Suppressor macrophage treated with lipopolysaccharide for 1 hour (primary cell): ENCODE measurements around the gene TLDC2.
A peak's percentile ranks its signal among the peaks of the same experiment; 100 is the strongest.
"Not testable (repeated sequence)": the region's sequence is repeated elsewhere in the genome, so short reads cannot be mapped to it uniquely, and the experiment has no call there.

Source experiments
- DNase-seq, 3 donors: peaks; one replicate each; pipeline ENCODE4 v3.0.0-alpha.2; 2020 to 2022

The TLDC2 gene

DNA sequence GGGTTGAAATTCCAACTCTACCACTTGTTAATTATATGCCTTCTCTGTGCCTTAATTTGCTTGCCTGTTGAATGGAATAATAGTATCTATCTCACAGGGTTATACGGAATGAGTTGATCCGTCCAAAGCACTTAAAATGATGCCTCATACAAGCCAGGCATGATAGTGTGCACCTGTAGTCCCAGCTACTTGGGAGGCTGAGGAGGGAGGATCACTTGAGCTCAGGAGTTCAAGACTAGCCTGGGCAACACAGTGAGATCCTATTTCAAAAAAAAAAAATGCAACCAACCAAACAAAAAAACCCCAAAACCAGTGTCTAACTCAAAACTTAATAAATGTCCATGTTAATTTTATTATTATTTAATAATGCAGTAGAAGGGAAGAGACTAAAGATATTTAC, 40.3 kb downstream of the TLDC2 start:
- no peak for DNase-seq

DNA sequence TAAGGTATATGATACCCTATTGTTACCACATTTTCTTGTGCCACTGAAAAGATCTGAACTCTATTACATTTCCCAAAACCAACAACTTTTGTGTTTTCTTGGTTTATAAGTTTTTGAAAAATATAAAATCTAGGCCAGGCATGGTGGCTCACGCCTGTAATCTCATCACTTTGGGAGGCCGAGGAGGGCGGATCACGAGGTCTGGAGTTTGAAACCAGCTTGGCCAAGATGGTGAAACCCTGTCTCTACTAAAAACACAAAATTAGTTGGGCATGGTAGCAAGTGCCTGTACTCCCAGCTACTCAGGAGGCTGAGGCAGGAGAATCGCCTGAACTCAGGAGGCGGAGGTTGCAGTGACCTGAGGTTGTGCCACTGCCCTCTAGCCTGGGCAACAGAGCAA, 41.3 kb downstream of the TLDC2 start:
- no peak for DNase-seq

DNA sequence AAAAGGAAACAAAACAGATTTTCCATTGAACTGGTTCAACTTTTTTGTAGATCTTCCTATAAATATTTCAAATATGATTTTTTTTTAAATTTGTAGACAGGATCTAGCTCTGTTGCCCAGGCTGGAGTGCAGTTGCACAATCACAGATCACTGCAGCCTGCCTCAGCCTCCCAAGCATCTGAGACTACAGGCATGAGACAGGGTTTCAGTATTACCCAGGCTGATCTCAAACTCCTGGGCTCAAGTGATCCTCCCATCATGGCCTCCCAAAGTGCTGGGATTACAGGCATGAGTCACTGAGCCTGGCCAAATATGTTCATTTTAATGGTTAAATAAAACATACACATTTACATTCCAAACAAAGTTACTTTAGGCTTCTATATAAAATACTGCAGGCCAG, 42.0 kb downstream of the TLDC2 start:
- DNase-seq = no peak

DNA sequence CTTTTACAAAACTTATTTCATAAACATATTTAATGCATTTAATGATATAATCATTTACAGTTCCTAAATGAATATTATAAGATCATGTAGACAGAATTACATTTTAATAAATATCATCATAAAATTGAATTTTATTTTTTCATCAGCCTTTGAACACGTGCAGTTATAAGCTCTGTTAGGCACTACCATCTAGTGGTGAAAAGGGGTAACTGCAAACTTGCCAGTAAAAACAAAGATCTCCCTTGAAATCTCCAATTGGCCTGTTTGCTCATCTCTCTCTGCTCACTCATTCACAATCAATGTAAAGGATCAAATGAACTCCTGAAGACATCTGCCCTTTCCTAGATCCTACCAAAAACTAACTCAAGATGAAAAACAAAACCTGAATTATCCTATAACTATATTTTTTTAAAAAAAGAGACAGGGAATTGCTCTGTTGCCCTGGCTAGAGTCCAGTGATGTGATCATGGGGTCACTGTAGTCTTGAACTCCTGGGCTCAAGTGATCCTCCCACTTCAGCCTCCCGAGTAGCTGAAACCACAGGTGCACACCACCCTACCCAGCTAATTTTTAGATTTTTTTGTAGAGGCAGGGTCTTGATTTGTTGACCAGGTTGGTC, 43.9 kb downstream of the TLDC2 start:
- peak; percentile 65 to 79 (median 75) for DNase-seq

DNA sequence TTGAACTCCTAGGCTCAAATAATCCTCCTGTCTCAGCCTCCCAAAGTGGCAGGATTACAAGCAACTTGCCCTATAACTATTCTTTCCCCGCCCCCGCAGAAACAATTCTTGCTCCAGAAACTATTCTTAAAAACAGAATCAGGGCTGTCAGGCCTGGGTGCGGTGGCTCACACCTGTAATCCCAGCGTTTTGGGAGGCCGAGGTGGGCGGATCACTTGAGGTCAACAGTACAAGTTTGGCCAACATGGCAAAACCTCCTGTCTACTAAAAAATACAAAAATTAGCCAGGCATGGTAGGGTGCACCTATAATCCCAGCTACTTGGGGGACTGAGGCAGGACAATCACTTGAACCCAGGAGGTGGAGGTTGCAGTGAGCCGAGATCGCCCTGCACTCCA, 44.4 kb downstream of the TLDC2 start:
- no peak for DNase-seq

DNA sequence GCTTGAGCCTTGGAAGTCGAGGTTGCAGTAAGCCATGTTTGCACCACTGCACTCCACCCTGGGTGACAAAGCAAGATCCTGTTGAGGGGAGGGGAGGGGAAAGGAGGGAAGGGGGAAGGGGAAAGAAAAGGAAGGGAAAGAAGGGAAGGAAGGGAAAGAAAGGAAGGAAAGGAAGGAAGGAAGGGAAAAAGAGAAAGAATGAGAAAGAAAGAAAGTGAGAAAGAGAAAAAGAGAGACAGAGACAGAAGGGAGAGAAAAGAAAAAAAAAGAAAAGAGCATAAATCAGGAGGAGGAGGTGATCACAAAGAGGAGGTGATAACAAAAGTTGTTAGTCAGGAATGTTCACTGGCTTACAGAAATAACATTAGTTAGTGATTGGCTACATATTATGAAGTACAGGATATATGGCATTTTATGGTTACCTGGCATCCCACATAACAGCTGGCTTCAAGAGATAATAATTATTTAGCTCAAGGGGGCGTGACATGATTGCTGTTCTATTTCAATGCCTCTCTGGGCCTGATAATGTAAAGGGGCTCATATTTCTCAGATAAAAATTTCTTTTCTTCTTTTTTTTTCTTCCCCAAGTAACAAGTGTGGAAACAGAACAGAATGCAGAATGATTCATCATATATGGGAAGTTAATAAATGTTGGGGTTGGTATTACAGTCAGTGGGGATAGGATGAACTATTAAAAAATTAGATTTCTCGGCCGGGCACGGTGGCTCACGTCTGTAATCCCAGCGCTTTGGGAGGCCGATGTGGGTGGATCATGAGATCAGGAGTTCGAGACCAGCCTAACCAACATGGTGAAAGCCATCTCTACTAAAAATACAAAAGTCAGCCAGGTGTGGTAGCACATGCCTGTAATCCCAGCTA, 48.5 kb downstream of the TLDC2 start:
- peak in 1 of 3 donors; percentile 27 for DNase-seq

DNA sequence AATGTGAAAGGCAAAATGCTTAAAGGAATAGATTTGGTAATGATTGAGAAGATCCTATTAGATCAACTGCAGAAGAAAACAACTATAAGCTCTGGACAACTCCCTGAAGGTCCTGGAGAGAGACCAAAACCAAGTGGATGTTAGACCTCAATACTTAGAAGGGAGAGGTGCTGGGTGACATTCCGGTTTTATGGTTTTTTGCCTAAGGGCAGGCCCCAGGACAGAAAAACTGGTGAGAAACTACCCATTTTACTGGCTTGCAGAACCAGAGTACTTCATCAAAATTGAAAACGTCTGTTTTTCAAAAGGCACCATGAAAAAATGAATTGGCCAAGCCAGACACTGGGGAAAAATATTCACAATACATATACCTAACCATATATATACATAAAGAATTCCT, 49.3 kb downstream of the TLDC2 start:
- DNase-seq = no peak

DNA sequence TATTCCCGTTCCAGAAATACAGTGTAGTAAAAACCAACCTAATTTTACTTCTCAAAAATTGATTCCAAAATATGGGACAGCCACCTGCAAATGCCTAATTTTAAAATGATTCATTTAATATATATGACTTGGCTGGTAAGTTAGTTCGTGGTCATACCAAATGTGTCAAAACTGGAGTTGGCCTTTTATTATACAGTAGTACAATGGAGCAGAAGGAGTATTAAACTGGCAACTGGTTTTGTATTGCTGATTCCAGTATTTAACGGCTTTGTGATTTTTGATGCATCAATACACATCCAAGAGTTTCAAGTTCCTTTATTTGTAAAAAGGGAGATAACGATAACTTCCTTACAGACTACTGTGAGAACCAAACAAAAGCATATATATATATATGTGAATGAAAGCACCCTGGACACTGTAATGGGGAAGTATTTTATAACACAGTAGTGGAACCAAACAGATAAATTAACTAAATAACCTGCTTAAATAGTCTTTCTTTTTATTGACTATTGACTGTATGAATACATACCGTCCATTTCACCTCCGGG, 50.8 kb downstream of the TLDC2 start:
- no peak for DNase-seq

DNA sequence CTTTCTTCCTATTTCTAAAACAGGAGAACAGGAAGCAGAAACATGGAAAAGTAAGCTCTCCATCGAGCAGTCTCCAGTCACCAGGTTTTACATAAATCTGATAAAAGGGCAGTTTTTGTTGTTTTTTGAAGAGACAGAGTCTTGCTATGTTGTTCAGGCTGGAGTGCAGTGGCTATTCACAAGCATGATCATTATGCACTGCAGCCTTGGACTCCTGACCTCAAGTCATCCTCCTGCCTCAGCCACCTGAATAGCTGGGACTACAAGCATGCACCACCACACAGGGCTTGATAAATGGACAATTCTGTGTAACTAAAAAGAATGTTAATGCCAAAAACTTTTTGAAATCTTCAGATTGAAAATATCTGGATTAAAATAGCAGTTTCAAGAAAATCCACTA, 51.8 kb downstream of the TLDC2 start:
- DNase-seq = no peak

DNA sequence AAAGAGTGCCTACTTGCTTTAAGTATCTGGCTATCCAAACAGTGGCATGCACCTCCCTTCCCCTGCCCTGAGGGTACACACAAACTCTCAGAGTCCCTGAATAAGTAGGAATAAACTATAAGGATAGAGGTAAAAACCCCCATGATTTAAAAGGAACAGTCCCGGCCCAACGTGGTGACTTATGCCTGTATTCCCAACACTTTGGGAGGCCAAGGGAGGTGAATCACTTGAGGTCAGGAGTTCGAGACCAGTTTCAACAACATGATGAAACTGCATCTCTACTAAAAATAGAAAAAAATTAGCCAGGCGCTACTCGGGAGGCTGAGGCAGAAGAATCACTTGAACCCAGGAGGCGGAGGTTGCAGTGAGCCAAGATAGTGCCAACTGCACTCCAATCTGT, 53.4 kb downstream of the TLDC2 start:
- peak; percentile 25 to 48 (median 46) for DNase-seq

DNA sequence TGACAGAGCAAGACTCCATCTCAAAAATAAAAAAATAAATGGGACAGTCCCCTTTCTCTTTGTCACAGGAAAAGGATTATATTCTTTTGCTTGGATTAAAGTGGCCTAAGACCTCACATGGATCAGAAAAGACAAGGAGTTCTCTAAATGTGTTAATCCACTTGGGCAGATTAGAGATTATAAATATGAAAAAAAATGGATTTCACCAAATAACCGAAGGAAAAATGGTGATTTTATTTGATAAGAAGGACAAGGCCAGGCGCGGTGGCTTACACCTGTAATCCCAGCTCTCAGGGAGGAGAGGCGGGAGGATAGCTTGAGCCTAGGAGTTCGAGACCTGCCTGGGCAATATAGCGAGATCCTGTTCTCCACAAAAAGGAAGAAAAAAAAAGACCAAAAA, 53.8 kb downstream of the TLDC2 start:
- no peak for DNase-seq

DNA sequence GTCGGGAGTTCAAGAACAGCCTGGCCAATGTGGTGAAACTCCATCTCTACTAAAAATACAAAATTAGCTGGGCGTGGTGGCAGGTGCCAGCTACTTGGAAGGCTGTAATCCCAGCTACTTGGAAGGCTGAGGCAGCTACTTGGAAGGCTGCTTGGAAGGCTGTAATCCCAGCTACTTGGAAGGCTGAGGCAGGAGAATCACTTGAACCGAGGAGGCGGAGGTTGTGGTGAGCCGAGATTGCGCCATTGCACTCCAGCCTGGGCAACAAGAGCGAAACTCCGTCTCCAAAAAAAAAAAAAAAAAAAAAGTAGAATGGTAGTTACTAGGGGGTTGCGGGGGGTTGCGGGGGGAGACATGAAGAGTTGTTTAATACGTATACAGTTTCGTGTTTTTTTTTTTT, 56.1 kb downstream of the TLDC2 start:
- not testable (repeated sequence) for DNase-seq

DNA sequence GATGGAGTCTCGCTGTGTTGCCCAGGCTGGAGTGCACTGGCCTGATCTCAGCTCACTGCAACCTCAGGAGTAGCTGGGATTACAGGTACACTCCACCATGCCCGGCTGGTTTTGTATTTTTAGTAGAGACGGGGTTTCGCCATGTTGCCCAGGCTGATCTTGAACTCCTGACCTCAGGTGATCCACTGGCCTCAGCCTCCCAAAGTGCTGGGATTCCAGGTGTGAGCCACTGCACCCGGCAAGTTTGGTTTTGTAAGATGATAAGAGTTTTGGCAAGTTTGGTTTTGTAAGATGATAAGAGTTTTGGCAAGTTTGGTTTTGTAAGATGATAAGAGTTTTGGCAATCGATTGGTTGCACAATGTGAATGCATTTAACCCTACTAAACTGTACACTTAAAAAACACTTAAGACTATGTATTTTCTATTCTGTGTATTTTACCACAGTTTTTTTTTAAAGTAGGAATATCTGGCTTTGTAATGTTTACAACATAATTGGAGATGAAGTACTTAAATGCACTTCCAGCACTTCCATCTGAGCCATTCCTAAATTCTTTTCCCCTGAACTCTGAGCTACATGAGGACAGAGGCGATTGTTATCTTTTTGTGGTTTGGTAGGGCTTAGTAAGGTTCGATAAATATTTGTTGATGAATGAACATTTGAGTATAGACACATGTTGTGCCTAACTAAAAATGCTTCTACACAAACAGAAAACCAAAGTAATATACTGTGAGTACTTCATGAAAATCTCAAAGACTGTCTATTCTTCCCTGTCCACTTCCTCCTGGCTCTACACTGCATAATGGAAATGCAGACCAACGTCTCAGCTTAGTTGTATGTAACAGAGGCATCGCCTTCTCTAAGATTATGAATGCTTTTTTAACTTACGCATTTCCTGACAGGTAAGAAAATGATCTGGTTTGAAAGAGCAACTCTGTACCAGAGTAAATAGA, 56.8 kb downstream of the TLDC2 start:
- DNase-seq = no peak

DNA sequence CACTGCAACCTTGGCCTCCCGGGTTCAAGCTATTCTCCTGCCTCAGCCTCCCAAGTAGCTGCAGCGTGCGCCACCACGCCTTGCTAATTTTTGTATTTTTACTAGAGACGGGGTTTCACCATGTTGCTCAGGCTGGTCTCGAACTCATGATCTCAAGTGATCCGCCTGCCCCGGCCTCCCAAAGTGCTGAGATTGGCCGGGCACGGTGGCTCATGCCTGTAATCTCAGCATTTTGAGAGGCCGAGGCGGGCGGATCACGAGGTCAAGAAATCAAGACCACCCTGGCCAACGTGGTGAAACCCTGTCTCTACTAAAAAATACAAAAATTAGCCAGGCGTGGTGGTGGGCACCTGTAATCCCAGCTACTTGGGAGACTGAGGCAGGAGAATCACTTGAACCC, 57.6 kb downstream of the TLDC2 start:
- DNase-seq = not testable (repeated sequence)

DNA sequence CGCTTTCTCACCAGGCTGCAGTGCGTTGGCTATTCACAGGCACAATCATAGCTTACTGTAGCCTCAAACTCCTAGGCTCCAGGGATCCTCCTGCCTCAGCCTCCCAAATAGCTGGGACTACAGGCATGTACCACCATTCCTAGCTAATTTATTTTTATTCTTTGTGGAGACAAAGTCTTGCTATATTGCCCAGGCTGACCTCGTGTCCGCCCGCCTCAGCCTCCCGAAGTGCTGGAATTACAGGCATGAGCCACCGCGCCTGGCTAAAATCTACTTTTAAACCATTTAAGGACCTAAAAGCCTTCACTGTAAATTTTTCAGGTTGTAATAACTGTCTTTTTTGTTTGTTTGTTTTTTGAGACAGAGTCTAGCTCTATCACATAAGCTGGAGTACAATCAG, 60.4 kb downstream of the TLDC2 start:
- no peak for DNase-seq

DNA sequence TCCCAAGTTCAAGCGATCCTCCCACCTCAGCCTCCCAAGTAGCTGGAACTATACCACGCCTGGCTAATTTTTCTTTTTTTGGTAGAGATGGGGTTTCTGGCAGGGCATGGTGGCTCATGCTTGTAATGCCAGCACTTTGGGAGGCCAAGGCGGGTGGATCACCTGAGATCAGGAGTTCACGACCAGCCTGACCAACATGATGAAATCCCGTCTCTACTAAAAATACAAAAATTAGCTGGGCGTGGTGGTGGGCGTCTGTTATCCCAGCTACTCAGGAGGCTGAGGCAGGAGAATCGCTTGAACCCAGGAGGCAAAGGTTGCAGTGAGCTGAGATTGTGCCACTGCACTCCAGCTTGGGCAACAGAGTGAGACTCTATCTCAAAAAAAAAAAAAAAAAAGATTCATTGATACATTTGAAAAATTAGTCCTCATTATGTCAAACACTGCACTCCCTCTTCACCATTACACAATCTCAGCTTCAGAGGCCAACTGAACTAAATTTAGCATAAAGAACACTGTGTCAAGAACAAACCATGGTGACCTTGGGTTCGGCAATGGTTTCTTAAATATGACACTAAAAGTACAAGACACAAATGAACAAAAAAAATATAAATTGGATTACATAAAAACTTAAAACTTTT, 60.9 kb downstream of the TLDC2 start:
- not testable (repeated sequence) for DNase-seq

DNA sequence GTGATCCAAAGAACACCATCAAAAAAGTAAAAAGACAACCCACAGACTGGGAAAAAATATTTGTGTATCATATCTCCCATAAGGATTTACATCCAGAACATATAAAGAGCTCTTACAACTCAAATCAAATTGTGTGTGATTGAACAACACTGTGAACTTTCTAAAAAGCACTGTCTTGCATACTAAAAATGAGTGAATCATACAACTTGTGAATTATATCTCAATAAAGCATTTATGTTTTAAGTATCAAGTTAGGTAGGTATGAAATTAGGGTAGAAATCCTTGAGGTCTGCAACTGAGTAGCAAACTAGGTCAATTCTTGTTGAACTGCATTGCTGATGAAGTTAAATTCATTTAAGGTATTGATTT, 61.4 kb downstream of the TLDC2 start:
- DNase-seq = peak in 1 of 3 donors; percentile 31

DNA sequence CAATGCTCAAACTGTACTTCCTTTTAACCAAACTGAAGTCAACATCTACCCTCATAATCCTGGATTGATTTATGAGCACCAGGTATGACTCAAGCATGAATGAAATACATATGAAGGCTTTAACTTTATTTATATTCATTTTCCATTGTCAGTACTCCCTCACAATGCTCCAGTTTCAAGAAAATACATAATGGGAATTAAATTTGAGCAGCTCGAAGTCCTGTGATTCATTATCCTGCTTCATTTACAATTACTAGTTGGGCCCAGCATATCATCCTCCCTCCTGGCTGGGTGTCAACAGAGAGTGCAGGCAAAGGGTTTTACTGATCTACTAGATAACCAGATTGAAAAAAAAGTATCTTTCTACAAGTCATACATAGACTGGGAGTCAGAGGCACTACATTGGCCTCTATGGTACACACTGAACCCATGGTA, 65.5 kb downstream of the TLDC2 start:
- no peak for DNase-seq
